SH-SY5Y (cell line): ENCODE data around the gene DHCR24.

Experiments
- GATA2 ChIP-seq: IDR thresholded peaks from 2 replicates; pipeline ENCODE4 v1.6.1; 2011; ENCODE audit warnings: mild to moderate bottlenecking, low read depth, low read length
- GATA3 ChIP-seq: IDR thresholded peaks from 2 replicates; pipeline ENCODE4 v1.6.1; 2011; ENCODE audit warnings: low read depth, mild to moderate bottlenecking, low read length, moderate library complexity

DNA sequence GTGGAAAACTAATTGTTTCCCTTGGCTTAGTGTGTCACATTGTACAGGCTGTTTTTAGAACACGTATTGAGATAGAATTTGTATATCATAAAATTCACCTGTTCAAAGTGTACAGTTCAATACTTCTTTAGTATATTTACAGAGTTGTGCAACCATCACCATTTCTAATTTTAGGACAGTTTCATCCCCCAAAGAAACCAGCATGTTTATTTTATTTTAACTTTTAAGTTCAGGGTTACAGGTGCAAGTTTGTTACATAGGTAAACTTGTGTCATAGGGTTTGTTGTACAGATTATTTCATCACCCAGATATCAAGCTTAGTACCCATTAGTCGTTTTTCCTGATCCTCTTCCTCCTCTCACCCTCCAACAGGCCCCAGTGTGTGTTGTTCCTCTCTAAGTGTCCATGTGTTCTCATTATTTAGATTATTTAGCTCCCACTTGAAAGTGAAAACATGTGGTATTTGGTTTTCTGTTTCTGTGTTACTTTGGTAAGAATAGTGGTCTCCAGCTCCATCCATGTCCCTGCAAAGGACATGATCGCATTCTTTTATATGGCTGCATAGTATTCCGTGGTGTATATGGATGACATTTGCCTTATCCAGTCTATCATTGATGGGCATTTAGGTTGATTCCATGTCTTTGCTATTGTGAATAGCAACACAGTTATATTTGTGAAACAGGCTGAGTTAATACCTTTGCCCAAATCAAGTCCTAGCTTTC is 35.2 kb upstream of the DHCR24 start:
- no peak for TF ChIP-seq GATA2
- no peak for TF ChIP-seq GATA3
